ENCODE results near the gene LCE3D.
"Not testable (repeated sequence)": the region's sequence is repeated elsewhere in the genome, so short reads cannot be mapped to it uniquely, and the experiment has no call there.

The LCE3D gene

DNA sequence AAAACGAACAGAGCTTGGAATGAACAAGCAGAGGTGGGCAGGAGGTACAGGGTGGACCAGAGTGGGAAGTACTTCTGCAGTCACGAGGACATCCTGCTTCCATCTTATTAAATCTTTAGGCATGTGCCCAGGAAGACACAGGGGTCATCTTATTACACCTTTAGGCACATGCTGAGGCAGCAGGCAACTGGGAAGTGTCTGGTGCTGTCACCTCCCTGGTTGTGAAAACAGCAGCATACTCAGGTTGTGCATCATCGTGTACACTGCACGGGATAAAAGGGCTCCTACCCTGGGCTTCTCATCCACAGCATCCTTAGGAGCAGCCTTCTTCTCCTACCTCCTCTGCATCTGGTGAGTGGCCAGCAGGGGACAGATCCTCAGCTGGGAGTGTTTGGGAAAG, 19.6 kb upstream of the LCE3D start, which contains the start of gene LCE3C:
TSS of gene LCE3C (plus strand) at position 301 of the 400 bp plus-strand sequence. CDS start 498 bp downstream, outside the sequence.
- H3K36me3 Mint-ChIP-seq (ENCODE audit: low read depth): no peaks in the 10 kb centered on the region
- no peak within 1 kb of the TSS for H3K27ac Mint-ChIP-seq
- H3K27me3 Mint-ChIP-seq (ENCODE audit: low read depth): no peaks in the 10 kb centered on the region
- TF ChIP-seq, protein P1, sequence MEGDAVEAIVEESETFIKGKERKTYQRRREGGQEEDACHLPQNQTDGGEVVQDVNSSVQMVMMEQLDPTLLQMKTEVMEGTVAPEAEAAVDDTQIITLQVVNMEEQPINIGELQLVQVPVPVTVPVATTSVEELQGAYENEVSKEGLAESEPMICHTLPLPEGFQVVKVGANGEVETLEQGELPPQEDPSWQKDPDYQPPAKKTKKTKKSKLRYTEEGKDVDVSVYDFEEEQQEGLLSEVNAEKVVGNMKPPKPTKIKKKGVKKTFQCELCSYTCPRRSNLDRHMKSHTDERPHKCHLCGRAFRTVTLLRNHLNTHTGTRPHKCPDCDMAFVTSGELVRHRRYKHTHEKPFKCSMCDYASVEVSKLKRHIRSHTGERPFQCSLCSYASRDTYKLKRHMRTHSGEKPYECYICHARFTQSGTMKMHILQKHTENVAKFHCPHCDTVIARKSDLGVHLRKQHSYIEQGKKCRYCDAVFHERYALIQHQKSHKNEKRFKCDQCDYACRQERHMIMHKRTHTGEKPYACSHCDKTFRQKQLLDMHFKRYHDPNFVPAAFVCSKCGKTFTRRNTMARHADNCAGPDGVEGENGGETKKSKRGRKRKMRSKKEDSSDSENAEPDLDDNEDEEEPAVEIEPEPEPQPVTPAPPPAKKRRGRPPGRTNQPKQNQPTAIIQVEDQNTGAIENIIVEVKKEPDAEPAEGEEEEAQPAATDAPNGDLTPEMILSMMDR (IDR thresholded peaks at IDR 0.05; ENCODE audit: unreplicated experiment in 3 of 3): no peak
- H3K4me3 Mint-ChIP-seq: no peak within 1 kb of the TSS
- H3K4me1 Mint-ChIP-seq: no peaks in the 10 kb centered on the region
- peaks cover 24% of the 10 kb centered on the region for H3K9me3 Mint-ChIP-seq

DNA sequence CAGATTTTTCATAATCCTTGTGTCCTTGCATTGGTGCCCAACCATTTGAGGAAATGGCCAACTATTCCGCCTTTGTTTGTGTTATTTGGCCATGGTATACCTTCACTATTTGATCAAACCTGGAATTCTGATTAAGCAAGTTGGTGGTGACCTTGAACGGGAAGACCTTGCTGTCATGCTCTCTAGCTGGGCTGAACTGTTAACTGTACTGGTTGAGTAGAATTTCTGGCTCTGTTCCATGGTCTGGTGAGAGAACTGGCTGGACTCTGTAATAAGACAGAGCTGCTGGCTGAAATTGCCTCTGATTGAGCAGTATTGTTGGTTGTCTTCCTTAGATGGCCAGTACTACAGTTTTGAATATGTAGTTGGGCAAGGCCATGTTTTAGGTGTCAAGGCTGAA, 16.7 kb upstream of the LCE3D start:
- H3K4me3 Mint-ChIP-seq: no peak overlapping the region
- TF ChIP-seq, protein P1 (IDR thresholded peaks at IDR 0.05; ENCODE audit: unreplicated experiment in 3 of 3): no peak
- no peaks in the 10 kb centered on the region for H3K27me3 Mint-ChIP-seq (ENCODE audit: low read depth)
- peaks cover 14% of the 10 kb centered on the region for H3K9me3 Mint-ChIP-seq
- no peaks in the 10 kb centered on the region for H3K4me1 Mint-ChIP-seq
- no peaks in the 10 kb centered on the region for H3K36me3 Mint-ChIP-seq (ENCODE audit: low read depth)
- no peak overlapping the region for H3K27ac Mint-ChIP-seq

DNA sequence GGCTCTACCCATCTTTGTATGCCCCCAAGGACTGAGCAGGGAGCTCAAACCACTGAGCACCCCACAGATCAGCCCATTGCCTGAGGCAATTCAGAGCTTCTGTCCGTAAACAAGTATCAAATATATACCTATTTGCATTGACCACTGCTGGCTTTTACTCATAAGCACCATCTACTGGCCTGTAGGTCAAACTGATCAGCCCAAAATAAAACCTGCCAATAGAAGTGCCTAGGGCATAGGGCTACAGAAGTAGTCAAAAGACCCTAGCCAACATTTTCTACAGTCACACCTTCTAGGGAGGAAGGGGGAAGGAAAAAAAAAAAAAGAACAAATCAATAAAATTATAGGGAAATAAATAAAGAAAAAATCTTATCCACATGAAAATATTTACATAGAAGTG, 5.3 kb upstream of the LCE3D start:
- no peaks in the 10 kb centered on the region for H3K36me3 Mint-ChIP-seq (ENCODE audit: low read depth)
- no peak overlapping the region for H3K4me3 Mint-ChIP-seq
- H3K9me3 Mint-ChIP-seq: peaks cover 12% of the 10 kb centered on the region
- TF ChIP-seq, protein P1 (IDR thresholded peaks at IDR 0.05; ENCODE audit: unreplicated experiment in 3 of 3): no peak
- H3K4me1 Mint-ChIP-seq: no peaks in the 10 kb centered on the region
- no peak overlapping the region for H3K27ac Mint-ChIP-seq
- H3K27me3 Mint-ChIP-seq (ENCODE audit: low read depth): no peaks in the 10 kb centered on the region

DNA sequence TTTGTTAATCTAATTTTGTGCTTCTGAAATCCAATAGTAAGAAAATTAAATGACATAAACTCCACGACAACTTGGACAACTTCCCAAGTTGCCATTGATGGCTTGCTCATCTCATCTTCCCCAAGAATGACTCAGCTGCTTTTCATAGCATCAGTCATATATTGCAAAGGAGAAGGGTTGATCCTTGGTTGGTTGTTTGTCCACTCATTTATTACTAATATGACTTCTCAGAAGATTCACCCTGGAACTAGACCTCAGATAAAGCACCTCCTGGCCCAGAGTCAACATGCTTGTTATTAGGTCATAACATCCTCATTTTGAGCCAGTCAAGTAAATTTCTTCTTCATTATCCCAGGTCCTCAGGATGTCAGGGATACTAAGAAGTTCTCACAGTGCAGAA, 2.3 kb upstream of the LCE3D start:
- Mint-ChIP-seq H3K27ac (no peak overlapping the region), H3K36me3 (ENCODE audit: low read depth) (no peaks in the 10 kb centered on the region), H3K4me3 (no peak overlapping the region), H3K27me3 (ENCODE audit: low read depth) (no peaks in the 10 kb centered on the region), H3K9me3 (peaks cover 25% of the 10 kb centered on the region), H3K4me1 (no peaks in the 10 kb centered on the region)
- TF ChIP-seq, protein P1 (IDR thresholded peaks at IDR 0.05; ENCODE audit: unreplicated experiment in 3 of 3): no peak

DNA sequence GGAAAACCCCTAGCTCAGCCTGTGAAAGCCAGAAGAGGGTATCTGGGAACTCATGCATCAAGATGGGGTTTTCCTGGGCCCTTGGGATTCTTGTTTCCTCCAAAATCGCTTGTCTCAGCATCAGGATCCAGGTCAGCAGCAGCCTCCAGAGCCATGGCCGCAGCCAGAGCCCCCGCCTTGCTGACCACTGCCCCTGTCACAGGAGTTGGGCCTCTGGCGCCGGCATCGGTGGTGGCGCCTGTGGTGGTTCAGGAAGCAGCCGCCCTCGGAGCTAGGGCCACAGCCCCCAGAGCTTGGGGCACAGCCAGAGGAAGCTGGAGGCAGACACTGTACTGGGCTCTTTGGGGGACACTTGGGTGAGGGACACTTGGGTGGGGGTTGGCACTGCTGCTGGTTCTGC, 790 bp downstream of the LCE3D start:
- H3K4me3 Mint-ChIP-seq; H3K4me1 Mint-ChIP-seq; H3K36me3 Mint-ChIP-seq (ENCODE audit: low read depth); H3K27me3 Mint-ChIP-seq (ENCODE audit: low read depth); H3K27ac Mint-ChIP-seq: not testable (repeated sequence)
- H3K9me3 Mint-ChIP-seq: peaks cover 31% of the 10 kb centered on the region

DNA sequence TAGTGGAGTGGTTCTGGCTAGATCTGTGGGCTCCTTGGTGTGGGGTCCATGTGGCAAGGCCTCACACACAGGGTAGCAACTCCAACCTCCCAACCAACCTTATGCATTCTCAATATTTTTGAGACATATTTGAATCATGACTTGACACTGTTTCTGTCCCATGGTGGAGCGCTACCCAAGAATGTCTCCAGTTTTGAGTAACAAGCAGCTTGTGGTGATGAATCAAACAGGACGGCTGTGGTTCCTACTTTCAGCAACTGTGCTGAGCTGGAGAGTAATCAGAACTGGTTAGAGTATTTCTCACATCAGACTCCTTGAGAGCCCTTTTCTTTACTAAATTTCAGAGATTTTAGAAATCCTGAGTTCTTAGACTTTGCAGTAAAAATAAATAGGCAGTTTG, 3.1 kb downstream of the LCE3D start:
- Mint-ChIP-seq H3K27ac (no peak overlapping the region), H3K9me3 (peaks cover 42% of the 10 kb centered on the region), H3K4me1 (no peaks in the 10 kb centered on the region), H3K27me3 (ENCODE audit: low read depth) (no peaks in the 10 kb centered on the region), H3K36me3 (ENCODE audit: low read depth) (no peaks in the 10 kb centered on the region), H3K4me3 (no peak overlapping the region)
- TF ChIP-seq, protein P1 (IDR thresholded peaks at IDR 0.05; ENCODE audit: unreplicated experiment in 3 of 3): no peak

Measured in nephron (organoid).